SK-N-DZ (cell line): ENCODE results near the gene TAS2R5. TPM values are rescaled to one million over a fixed set of nuclear protein-coding genes. Genes with fewer than 3 reads are reported as not detected.
"Not testable (repeated sequence)": the region's sequence is repeated elsewhere in the genome, so short reads cannot be mapped to it uniquely, and the experiment has no call there.

Experiments used
- DNase-seq: peaks from one replicate; pipeline ENCODE4 v3.0.0-alpha.2; 2015; ENCODE audit warnings: low spot score
- polyA plus RNA-seq, 2 experiments: library from polyadenylated mRNA; depleted of rRNA; stranded (reverse); fragments of >200 nt; gene quantifications; 2 replicates each; pipeline ENCODE4 v1.2.3, GENCODE V29; 2014

TAS2R5 gene, protein sequence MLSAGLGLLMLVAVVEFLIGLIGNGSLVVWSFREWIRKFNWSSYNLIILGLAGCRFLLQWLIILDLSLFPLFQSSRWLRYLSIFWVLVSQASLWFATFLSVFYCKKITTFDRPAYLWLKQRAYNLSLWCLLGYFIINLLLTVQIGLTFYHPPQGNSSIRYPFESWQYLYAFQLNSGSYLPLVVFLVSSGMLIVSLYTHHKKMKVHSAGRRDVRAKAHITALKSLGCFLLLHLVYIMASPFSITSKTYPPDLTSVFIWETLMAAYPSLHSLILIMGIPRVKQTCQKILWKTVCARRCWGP
- 1.2 and 3.9 TPM in 2 replicates for polyA plus RNA-seq (2014; cell fraction: cytosol; rRNA removed)
- polyA plus RNA-seq (2014; cell fraction: nucleus; rRNA removed), result 3.3 and 3.9 TPM in 2 replicates

DNA sequence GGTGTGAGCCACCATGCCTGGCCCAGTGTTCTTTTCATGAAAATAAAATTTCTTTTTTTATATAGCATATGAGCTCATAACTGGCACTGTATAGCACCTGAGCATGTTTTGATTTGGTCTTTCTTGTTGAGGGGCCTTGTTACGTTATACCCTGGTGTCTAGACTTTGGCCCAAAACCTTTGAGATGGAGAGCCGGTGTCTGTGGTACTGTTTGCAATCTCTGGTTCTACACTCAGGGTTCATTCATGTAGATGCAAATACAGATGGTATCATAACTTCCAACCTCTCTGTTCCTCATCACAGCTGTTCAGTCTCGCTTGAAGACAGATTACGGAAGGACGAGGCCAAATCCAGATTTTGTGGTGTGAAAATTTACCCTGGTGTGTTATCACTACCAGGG lies at the start of gene TAS2R5:
TSS of gene TAS2R5 (plus strand) at position 301 of the 400 bp plus-strand sequence. CDS start 145 bp downstream, outside the sequence.
- DNase-seq, result no peak

DNA sequence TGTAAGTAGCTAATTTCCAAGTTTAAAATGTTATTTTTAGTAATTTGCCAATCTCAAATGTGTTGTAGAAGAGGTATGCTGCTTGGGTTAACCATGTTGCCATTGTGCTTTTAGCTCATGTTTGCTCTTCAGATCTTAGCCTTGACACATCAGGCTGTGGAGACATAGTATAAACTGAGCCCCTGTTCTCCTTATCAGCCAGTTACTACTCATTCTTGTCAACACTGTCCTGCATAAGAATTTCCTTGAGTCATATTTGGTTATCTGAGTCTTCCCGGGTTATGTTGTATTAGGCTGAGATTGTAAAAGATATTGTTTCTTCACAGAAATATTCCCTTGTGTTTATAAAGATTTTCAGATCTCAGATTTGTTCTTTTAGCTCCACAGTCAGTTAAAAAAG lies 47.8 kb upstream of the TAS2R5 start:
- no peak for DNase-seq

DNA sequence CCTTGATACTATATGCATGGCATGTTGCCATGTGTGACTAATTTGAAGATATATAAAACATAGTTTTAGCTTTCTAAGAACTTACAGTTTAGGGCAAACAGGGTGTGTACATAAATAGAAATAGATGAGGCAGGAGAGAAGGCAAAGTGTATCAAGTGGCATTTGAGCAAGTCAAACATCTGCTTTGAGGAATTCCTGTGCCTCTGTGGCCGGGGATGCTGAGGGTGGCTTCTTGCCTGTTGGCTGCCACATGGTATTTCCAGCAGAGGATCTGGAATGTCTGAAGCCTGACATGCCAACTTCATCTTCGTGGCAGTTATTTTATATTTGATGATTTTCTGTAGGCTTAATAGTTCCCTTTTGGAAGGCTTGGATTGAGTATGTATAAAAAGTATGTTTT lies 45.9 kb upstream of the TAS2R5 start:
- DNase-seq, result no peak

DNA sequence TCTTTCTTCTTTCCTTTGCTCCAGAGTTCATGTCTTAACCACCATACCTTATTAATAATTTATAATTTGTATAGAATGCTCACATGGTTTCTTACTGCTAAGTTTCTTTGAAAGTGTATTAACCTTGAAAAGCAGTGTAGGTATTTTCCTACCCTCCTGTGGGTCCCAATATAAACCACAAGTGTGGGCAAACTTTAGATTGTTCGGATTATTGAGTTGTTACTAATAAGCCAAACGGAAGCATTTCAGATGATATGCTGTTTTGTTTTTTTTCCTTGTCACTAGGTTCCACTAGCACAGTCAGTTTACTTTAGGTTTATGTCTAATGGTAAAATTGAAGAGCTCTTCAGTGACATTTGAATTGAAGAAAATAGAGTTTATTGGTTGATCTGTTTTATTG lies 41.6 kb upstream of the TAS2R5 start:
- DNase-seq, result no peak

DNA sequence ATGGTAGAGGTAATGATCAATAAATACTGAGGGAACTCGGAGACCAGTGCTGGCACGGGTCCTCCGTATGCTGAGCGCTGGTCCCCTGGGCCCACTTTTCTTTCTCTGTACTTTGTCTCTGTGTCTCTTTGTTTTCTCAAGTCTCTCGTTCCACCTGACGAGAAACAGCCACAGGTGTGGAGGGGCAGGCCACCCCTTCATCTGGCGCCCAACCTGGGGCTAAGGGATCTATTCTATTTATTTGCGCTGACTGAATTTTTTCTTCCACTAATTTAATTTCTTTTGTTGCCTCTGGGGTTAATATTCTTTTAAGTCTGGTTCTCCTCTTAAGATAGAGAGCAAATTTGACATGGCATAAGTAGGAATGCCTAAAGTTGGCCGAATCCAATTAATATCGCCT lies 38.1 kb upstream of the TAS2R5 start:
- not testable (repeated sequence) for DNase-seq

DNA sequence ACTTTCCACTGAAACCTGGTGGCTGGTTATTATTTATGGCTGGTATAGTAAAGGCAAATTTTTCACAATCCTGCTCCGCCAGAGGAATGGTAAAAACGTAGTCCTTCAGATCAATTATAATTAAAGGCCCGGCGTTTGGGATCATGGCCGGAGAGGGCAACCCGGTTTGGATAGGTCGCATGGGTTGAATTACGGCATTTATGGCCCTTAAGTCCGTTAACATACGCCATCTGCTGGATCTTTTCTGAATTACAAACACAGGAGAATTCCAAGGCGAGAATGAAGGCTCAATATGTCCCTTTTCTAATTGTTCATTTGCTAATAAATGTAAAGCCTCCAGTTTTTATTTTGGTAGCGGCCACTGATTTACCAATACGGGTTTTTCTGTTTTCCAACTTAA lies 37.4 kb upstream of the TAS2R5 start:
- DNase-seq, result no peak

DNA sequence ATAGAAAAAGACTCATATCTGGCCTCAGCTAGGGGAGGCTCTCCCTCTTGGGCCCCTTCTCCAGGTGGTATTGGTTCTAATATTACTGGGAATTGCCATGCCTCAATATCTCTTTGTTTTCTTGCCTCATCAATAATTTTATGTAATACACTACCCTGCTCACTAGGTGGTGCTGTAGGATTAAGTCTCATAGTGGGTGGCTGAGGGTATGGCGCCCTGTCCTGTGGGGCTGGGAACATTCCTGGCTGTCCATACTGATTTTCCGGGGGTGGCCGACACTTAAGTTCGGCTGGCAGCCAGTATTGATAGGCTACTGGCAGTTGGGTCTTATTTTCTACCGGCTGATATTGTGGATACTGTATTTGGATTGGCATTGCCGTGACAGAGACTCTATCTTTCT lies 35.1 kb upstream of the TAS2R5 start:
- DNase-seq, result peak; percentile 43

DNA sequence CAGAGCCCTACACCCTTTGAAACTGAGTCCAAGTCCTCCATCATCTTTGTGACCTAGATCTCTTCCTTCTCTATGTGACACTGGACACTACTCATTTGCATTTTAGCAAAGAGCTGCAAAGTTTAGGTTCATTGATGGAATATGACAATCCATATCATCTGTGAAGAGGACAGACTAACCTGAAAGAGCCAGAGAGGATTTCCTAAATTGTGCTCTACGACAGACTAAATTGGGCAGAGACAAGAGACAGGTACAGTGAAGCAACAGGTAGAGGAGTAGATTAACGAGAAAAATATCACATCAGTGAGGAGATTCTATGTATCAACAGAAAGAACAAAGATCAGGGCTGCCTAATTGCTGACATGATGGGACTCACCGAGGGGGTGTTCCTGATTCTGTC lies 26.2 kb upstream of the TAS2R5 start, which contains the start of gene TAS2R3:
TSS of gene TAS2R3 (plus strand) at position 301 of the 400 bp plus-strand sequence. CDS start at position 363, 62 bp downstream.
- no peak for DNase-seq

DNA sequence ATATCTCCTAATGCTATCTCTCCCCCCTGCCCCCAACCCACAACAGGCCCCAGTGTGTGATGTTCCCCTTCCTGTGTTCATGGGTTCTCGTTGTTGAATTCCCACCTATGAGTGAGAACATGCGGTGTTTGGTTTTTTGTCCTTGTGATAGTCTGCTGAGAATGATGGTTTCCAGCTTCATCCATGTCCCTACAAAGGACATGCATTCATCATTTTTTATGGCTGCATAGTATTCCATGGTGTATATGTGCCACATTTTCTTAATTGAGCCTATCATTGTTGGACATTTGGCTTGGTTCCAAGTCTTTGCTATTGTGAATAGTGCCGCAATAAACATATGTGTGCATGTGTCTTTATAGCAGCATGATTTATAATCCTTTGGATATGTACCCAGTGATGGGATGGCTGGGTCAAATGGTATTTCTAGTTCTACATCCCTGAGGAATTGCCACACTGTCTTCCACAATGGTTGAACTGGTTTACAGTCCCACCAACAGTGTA lies 19.9 kb upstream of the TAS2R5 start:
- DNase-seq, result not testable (repeated sequence)

DNA sequence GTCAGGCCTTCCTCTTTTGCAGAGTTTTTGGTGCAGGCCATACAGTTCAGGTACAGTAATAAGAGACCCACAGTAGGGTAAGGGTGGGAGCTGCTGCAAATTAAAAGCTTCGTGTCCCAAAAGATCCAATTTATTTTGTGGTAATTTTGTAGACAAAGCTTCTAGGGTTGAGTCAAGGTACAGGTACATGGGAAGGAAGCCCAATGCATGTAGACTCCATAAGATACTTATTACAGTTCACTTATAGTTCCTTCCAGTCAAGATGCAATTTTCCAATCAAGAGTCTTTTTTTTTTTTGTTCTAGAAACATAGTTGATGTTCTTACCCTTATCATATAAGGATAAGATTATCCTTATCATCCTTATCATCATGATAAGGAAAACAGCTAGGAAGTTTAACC lies 13.6 kb upstream of the TAS2R5 start, which contains the start of gene TAS2R4:
TSS of gene TAS2R4 (plus strand) at position 301 of the 400 bp plus-strand sequence. CDS start 1,815 bp downstream, outside the sequence.
- no peak for DNase-seq

DNA sequence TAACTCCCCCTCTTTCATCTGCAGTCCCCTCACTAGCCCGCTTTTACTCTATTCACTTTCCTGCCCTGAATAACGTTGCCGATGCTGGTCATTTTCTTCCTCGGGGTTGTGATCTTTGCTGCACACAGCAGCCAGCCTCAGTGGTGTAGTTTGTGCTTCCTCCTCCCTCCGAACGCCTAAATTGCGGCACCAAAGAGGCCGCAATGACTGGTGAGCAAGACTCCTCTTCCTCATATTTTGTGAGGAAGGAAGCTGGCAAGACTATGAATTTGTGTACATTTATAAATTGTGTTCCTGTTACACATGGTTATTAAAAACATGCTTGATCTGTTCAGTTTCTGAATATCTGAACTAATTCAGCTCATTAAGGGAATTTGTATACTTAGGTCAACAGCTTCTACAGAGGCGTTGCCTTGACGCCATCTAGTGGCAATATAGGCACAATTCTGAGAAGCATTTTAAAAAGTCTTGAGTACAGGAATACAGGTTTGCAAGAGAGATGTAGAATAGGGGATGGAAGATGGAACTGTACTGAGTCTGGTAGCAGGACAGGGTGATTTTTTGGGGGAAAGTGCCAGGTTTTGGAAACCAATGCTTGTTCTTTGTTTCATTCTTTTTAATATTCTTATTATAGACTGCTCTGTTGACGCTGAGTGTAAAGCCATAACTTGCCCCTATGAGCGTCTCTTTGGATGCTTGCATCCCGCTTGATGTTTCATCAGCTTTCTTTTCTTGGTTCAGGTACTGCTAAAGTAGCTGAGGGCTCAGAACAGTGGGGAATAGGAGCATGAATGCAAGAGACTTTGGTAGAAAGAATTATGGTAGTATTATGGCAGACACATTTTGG lies 4.1 kb upstream of the TAS2R5 start:
- DNase-seq, result peak; percentile 47

DNA sequence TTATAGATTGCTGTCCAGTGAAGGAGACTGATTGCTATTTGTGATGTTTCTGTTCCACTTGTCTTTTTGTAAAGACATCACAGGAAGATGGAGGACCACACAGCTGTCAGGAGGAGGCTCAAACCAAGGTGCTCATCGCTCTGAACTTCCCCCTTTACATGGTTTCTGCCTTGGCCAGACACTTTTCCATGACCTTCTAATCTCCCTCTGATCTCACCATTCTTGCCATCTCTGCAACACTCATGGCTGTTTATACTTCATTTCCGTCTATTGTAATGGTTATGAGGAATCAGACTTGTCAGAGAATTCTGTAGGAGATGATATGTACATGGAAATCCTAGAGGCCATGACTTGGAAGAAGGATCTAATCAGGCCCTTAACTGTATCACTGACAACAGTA lies 1.7 kb upstream of the TAS2R5 start:
- DNase-seq, result no peak

DNA sequence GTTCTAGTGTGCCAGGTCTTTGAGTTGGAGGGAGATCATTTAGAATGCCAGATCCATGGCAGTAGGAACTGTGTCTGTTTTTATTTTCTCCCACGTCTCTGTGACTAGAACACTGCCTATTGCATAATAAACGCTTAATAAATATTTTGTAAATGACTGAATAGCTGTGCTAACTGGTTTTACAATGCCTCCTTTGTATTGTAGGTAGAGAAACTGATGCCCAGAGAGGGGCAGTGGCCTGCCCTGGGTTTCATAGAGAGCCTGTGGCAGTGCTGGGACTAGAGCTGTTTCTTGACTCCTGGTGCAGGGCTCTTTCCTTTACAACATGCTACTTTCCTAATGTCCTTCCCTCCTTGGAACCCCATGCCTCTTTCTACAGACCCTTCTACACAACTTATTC lies 2.5 kb downstream of the TAS2R5 start:
- no peak for DNase-seq

DNA sequence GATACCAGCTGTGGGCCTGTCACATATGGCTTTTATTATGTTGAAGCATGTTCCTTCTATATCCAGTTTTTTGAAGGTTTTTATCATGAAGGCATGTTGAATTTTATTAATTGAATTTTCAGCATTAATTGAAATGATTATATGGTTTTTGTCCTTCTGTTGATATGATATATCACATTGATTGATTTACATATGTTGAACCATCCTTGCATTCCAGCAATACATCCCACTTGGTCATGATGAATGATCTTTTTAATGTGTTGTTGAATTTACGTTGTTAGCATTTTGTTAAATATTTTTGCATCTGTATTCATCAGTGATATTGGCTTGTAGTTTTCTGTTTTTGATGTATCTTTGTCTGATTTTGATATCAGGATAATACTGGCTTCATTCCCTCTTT lies 30.1 kb downstream of the TAS2R5 start:
- DNase-seq, result no peak

DNA sequence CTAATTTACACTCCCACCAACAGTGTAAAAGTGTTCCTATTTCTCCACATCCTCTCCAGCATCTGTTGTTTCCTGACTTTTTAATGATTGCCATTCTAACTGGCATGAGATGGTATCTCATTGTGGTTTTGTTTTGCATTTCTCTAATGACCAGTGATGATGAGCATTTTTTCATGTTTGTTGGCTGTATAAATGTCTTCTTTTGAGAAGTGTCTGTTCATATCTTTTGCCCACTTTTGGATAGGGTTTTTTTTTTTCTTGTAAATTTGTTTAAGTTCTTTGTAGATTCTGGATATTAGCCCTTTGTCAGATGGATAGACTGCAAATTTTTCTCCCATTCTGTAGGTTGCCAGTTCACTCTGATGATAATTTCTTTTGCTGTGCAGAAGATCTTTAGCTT lies 32.4 kb downstream of the TAS2R5 start:
- DNase-seq, result not testable (repeated sequence)

DNA sequence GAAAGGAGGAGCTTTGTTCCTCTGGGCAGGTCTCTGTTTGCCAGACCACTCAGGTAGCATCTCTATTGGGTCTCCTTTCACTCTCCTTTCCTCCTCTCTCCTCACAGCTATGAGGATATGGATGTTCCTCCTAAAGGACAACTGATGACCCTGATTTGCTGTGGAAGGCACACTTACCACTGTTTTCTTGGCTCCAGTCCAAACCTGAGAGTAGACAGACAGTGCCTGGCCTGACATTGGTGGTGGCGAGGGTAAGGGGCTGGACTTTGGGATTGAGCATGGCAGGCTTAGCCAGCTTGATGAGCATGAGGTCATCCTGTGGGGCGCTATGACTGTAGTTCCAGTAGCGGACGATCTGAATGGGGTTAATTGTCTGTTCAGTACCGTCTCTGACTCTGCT lies 47.7 kb downstream of the TAS2R5 start:
- DNase-seq, result no peak

DNA sequence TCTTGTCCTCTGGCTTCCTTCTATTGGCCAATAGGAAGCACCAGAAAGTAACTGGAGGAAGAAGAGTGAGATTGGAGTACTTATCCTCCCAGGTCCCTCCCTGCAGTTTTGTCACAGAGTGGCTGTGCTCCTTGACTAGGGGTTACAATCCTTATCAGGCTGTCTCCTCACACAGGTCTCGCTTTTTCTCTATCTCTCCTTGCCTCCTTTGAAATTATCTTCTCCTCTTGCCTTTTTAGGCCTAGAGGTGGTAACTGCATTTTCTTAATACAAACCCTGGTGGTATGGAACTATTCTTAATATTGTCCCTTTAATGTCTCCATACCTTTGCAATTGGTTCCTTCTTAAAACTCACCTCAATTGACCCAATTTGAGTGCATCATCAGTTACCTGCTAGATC lies 48.6 kb downstream of the TAS2R5 start:
- DNase-seq, result no peak

DNA sequence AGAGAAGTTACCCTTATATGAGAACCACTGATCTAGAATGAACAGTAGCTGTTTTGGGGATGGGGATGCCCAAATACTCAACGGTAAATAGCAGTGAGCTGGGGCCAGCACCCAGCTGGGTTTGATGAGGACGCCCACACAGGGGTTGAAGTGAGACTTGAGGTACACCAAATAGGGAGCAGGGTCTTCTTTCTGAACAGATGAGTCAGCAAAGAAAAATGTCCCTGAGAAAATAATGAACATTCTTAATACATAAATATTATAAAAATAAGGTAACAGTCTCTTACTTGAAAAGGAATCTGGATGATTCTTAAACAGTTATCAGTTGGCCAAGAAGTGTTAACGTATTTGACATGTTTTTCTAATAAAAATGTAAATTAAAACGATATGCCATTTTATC lies 49.2 kb downstream of the TAS2R5 start:
- no peak for DNase-seq

DNA sequence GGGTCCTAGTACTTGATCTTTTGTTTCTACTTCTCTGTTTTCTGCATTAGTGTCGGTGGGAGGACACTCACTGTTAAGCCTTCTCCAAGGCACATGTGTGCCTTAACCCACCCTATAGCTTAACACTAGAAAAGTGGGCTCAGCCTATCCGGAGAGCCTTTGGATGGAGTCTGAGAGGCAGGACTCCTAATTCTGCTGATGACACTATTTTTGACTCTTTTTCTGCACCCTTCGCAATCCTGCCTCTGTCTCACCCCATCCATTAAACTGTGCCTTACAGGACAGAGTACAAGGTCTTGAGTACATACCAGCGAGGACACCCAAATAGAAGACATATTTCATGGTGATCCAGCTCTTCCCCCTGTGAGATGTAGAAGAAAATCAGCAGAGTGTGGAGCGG lies 50.7 kb downstream of the TAS2R5 start:
- no peak for DNase-seq
